ENCODE data around the gene USP46. TPM values are rescaled to one million over a fixed set of nuclear protein-coding genes. Genes with fewer than 3 reads are reported as not detected.
A peak's percentile ranks its signal among the peaks of the same experiment; 100 is the strongest.

The USP46 gene
- total RNA-seq, 4 donors from 2014 or later = 8.4 to 17.5 (median 10.5) TPM

GRCh38 chr4:52661966-52662690 lies 3.0 kb upstream of the USP46 start:
- WGBS = 73% methylated on average over 4 of the region's 4 CpGs
- no peak for TF ChIP-seq EP300 (IDR thresholded peaks at IDR 0.05)
- TF ChIP-seq POLR2AphosphoS5 (IDR thresholded peaks at IDR 0.05) = no peak
- no peak for TF ChIP-seq POLR2A (IDR thresholded peaks at IDR 0.05)
- H3K27ac ChIP-seq = no peak overlapping the region
- no peak for DNase-seq (ENCODE audit: low spot score in 2 of 2)
- H3K36me3 ChIP-seq = no peaks in the 10 kb centered on the region
- H3K9me3 ChIP-seq = no peaks in the 10 kb centered on the region
- H3K4me1 ChIP-seq = peaks cover 21% of the 10 kb centered on the region
- no peak overlapping the region for H3K4me3 ChIP-seq
- H3K27me3 ChIP-seq = no peaks in the 10 kb centered on the region

GRCh38 chr4:52660643-52661042 lies 1.5 kb upstream of the USP46 start:
- no peaks in the 10 kb centered on the region for H3K9me3 ChIP-seq
- DNase-seq (ENCODE audit: low spot score in 2 of 2) = no peak
- H3K4me3 ChIP-seq = no peak overlapping the region
- H3K27me3 ChIP-seq = no peaks in the 10 kb centered on the region
- WGBS = 96% methylated on average over 6 of the region's 6 CpGs
- H3K27ac ChIP-seq = no peak overlapping the region
- TF ChIP-seq EP300 (IDR thresholded peaks at IDR 0.05) = no peak
- no peak for TF ChIP-seq POLR2A (IDR thresholded peaks at IDR 0.05)
- TF ChIP-seq CTCF (IDR thresholded peaks at IDR 0.05) = no peak
- no peak for TF ChIP-seq POLR2AphosphoS5 (IDR thresholded peaks at IDR 0.05)
- H3K36me3 ChIP-seq = no peaks in the 10 kb centered on the region
- H3K4me1 ChIP-seq = peaks cover 32% of the 10 kb centered on the region

GRCh38 chr4:52659722-52660261 lies 691 bp upstream of the USP46 start:
- Histone ChIP-seq H3K27me3 (no peaks in the 10 kb centered on the region), H3K9me3 (no peaks in the 10 kb centered on the region), H3K27ac (peak overlapping the region; percentile 92), H3K36me3 (no peaks in the 10 kb centered on the region), H3K4me3 (peak overlapping the region; percentile 89), H3K4me1 (peaks cover 40% of the 10 kb centered on the region)
- peak; percentile 82 to 83 for DNase-seq (ENCODE audit: low spot score in 2 of 2)
- TF ChIP-seq CTCF (IDR thresholded peaks at IDR 0.05) (no peak), EP300 (IDR thresholded peaks at IDR 0.05) (no peak), POLR2A (IDR thresholded peaks at IDR 0.05) (no peak), POLR2AphosphoS5 (IDR thresholded peaks at IDR 0.05) (no peak)
- under 1% methylated on average over 22 of the region's 45 CpGs for WGBS

GRCh38 chr4:52658641-52659000 lies 480 bp downstream of the USP46 start:
- WGBS = 2% methylated on average over 7 of the region's 33 CpGs
- Histone ChIP-seq H3K27ac (peak overlapping the region; percentile 92), H3K9me3 (no peaks in the 10 kb centered on the region), H3K4me1 (peaks cover 44% of the 10 kb centered on the region), H3K4me3 (peak overlapping the region; percentile 89), H3K36me3 (no peaks in the 10 kb centered on the region), H3K27me3 (no peaks in the 10 kb centered on the region)
- TF ChIP-seq EP300 (IDR thresholded peaks at IDR 0.05) = no peak
- peak in 1 of 2 donors; percentile 63 for DNase-seq (ENCODE audit: low spot score in 2 of 2)

GRCh38 chr4:52657618-52658501 lies 1.2 kb downstream of the USP46 start:
- H3K4me1 ChIP-seq = peaks cover 44% of the 10 kb centered on the region
- no peak for TF ChIP-seq POLR2AphosphoS5 (IDR thresholded peaks at IDR 0.05)
- H3K27ac ChIP-seq = peak overlapping the region; percentile 92
- WGBS = 62% methylated on average over 18 of the region's 18 CpGs
- H3K4me3 ChIP-seq = peak overlapping the region; percentile 89
- DNase-seq (ENCODE audit: low spot score in 2 of 2) = peak in 1 of 2 donors; percentile 67
- H3K36me3 ChIP-seq = no peaks in the 10 kb centered on the region
- no peaks in the 10 kb centered on the region for H3K9me3 ChIP-seq
- H3K27me3 ChIP-seq = no peaks in the 10 kb centered on the region

- TF ChIP-seq EP300 (IDR thresholded peaks at IDR 0.05) = no peak
- TF ChIP-seq POLR2AphosphoS5 (IDR thresholded peaks at IDR 0.05) = no peak
- TF ChIP-seq CTCF (IDR thresholded peaks at IDR 0.05) = no peak
- no peak for TF ChIP-seq POLR2A (IDR thresholded peaks at IDR 0.05)
- 67% methylated on average over 7 of the region's 8 CpGs for WGBS
- H3K4me3 ChIP-seq = no peak overlapping the region
These were observed 1.8 kb downstream of the USP46 start for GRCh38 chr4:52657292-52657617.

More at GRCh38 chr4:52657292-52657617, 1.8 kb downstream of the USP46 start:
- H3K9me3 ChIP-seq = no peaks in the 10 kb centered on the region
- no peak overlapping the region for H3K27ac ChIP-seq
- no peaks in the 10 kb centered on the region for H3K36me3 ChIP-seq
- H3K4me1 ChIP-seq = peaks cover 45% of the 10 kb centered on the region
- no peaks in the 10 kb centered on the region for H3K27me3 ChIP-seq
- DNase-seq (ENCODE audit: low spot score in 2 of 2) = no peak
